NCI-H774 (cell line): ENCODE measurements around the gene MGAT1.

ENCODE experiments used
- DNase-seq: peaks from one replicate; lab custom pipeline; 2025; lab: John Stamatoyannopoulos, UW

The MGAT1 gene

GRCh38 chr5:180823940-180824629, 21.5 kb upstream of the MGAT1 start:
- no peak for DNase-seq

GRCh38 chr5:180823346-180823745, 20.7 kb upstream of the MGAT1 start:
- no peak for DNase-seq

- DNase-seq: no peak
Measured at GRCh38 chr5:180821538-180821937, 18.9 kb upstream of the MGAT1 start.

- peak; percentile 26 for DNase-seq
Measured at GRCh38 chr5:180820788-180821321, 18.2 kb upstream of the MGAT1 start.

- DNase-seq: no peak
Measured at GRCh38 chr5:180818677-180819341, 16.2 kb upstream of the MGAT1 start.

GRCh38 chr5:180817893-180818674, 15.5 kb upstream of the MGAT1 start:
- DNase-seq: no peak

GRCh38 chr5:180816608-180817534, 14.3 kb upstream of the MGAT1 start:
- no peak for DNase-seq

- no peak for DNase-seq
Measured at GRCh38 chr5:180815293-180815917, 12.8 kb upstream of the MGAT1 start.

- DNase-seq: no peak
Measured at GRCh38 chr5:180813420-180813819, 10.8 kb upstream of the MGAT1 start.

- DNase-seq: no peak
Measured at GRCh38 chr5:180811623-180812124, 9.1 kb upstream of the MGAT1 start.

- DNase-seq: no peak
Measured at GRCh38 chr5:180810959-180811622, 8.5 kb upstream of the MGAT1 start.

GRCh38 chr5:180810210-180810958, 7.8 kb upstream of the MGAT1 start:
- peak; percentile 92 for DNase-seq

- peak; percentile 81 for DNase-seq
Measured at GRCh38 chr5:180809403-180810209, 7.0 kb upstream of the MGAT1 start.

GRCh38 chr5:180808461-180809000, 5.9 kb upstream of the MGAT1 start:
- no peak for DNase-seq

GRCh38 chr5:180807654-180808414, 5.2 kb upstream of the MGAT1 start:
- no peak for DNase-seq

- DNase-seq: no peak
Measured at GRCh38 chr5:180807046-180807445, 4.4 kb upstream of the MGAT1 start.

GRCh38 chr5:180806351-180807011, 3.9 kb upstream of the MGAT1 start:
- no peak for DNase-seq
